HepG2 (cell line): Measurements from ENCODE around the gene RFX2. TPM values are rescaled to one million over a fixed set of nuclear protein-coding genes. Genes with fewer than 3 reads are reported as not detected.

Experiments
- ELF1 ChIP-seq: sonication (generic); formaldehyde crosslinking; IDR thresholded peaks from 2 replicates; pipeline ENCODE4 v1.4.0; 2020; ENCODE audit warnings: missing genetic modification reagents
- FOXC1 ChIP-seq: sonication (generic); formaldehyde crosslinking; IDR thresholded peaks from 2 replicates; pipeline ENCODE4 v1.8.0; 2022; ENCODE audit warnings: mild to moderate bottlenecking, missing genetic modification reagents, borderline replicate concordance
- GTF3A ChIP-seq: sonication (generic); formaldehyde crosslinking; conservative IDR thresholded peaks from 2 replicates; pipeline ENCODE4 v1.4.0; 2020; ENCODE audit warnings: mild to moderate bottlenecking, missing genetic modification reagents
- HINFP ChIP-seq: sonication (generic); formaldehyde crosslinking; IDR thresholded peaks from 2 replicates; pipeline ENCODE4 v1.4.0; 2020; ENCODE audit warnings: low read depth, mild to moderate bottlenecking, missing genetic modification reagents
- MTERF4 ChIP-seq: sonication (generic); formaldehyde crosslinking; IDR thresholded peaks from 2 replicates; pipeline ENCODE4 v1.8.0; 2023; ENCODE audit warnings: mild to moderate bottlenecking, missing genetic modification reagents
- PAWR ChIP-seq: sonication (generic); formaldehyde crosslinking; IDR thresholded peaks from 2 replicates; pipeline ENCODE4 v1.4.0; 2020; ENCODE audit warnings: missing genetic modification reagents, mild to moderate bottlenecking, borderline replicate concordance
- SIN3B ChIP-seq: fragments of 150-350 bp; IDR thresholded peaks from 2 replicates; pipeline ENCODE4 v1.6.1; 2014; ENCODE audit warnings: low read length
- STAT5B ChIP-seq: sonication (generic); formaldehyde crosslinking; IDR thresholded peaks from 2 replicates; pipeline ENCODE4 v1.4.0; 2020; ENCODE audit warnings: missing genetic modification reagents
- polyA plus RNA-seq, 8 experiments: library from polyadenylated mRNA; depleted of rRNA in 3 of 8; stranded (reverse) in 7 of 8; unstranded in 1 of 8; fragments of >200 nt; fragmentation: Illumina TruSeq in 4 of 8; extraction: Trizol in 4 of 8; gene quantifications; 2 replicates each; pipeline versions ENCODE4 v1.2.1 to v1.2.3, GENCODE V29; 2011 to 2016; ENCODE audit warnings: low read depth in 4 of 8, missing spikeins in 1 of 8, mixed read lengths in 1 of 8; ENCODE audit not compliant: insufficient read depth in 1 of 8
- total RNA-seq, 5 experiments: library from RNA; depleted of rRNA; stranded (reverse); fragments of >200 nt; fragmentation: Illumina TruSeq; extraction: Trizol; gene quantifications; 2 replicates each; pipeline ENCODE4 v1.2.3, GENCODE V29; 2016; ENCODE audit warnings: low read depth in 1 of 5
- TF ChIP-seq, protein P1 (sequence below): IDR thresholded peaks from 2 replicates; pipeline ENCODE4 v1.6.1; 2018; ENCODE audit warnings: missing genetic modification reagents, mild to moderate bottlenecking, missing compliant biosample characterization
- TF ChIP-seq, protein P2 (sequence below): sonication (generic); formaldehyde crosslinking; conservative IDR thresholded peaks from 2 replicates; pipeline ENCODE4 v1.8.0; 2022; ENCODE audit warnings: low read depth, missing genetic modification reagents
- TF ChIP-seq, protein P3 (sequence below): sonication (generic); formaldehyde crosslinking; IDR thresholded peaks from 2 replicates; pipeline ENCODE4 v1.4.0; 2020; ENCODE audit warnings: missing genetic modification reagents, borderline replicate concordance

The RFX2 gene
- total and polyA plus RNA-seq, 2 of the 13 experiments (the other 11 are each of a cell fraction or from before 2014, with no cell fraction given) = 2.8 to 3.3 TPM

GRCh38 chr19:5974721-5975387 is 135.4 kb downstream of the RFX2 start (continued):
- no peak for TF ChIP-seq HINFP (CRISPR knock-in tag)
- TF ChIP-seq, protein P1, sequence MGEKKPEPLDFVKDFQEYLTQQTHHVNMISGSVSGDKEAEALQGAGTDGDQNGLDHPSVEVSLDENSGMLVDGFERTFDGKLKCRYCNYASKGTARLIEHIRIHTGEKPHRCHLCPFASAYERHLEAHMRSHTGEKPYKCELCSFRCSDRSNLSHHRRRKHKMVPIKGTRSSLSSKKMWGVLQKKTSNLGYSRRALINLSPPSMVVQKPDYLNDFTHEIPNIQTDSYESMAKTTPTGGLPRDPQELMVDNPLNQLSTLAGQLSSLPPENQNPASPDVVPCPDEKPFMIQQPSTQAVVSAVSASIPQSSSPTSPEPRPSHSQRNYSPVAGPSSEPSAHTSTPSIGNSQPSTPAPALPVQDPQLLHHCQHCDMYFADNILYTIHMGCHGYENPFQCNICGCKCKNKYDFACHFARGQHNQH = peak; percentile 82
- no peak for TF ChIP-seq GTF3A (CRISPR knock-in tag)
- 0 out of 2 replicates have a peak, but pooled peaks have one; percentile 48 for TF ChIP-seq MTERF4 (CRISPR knock-in tag)
- TF ChIP-seq ELF1 (CRISPR knock-in tag) = peak; percentile 57; the same call in 1 of the 2 replicates
- no peak for TF ChIP-seq FOXC1 (CRISPR knock-in tag)
- TF ChIP-seq, protein P2, sequence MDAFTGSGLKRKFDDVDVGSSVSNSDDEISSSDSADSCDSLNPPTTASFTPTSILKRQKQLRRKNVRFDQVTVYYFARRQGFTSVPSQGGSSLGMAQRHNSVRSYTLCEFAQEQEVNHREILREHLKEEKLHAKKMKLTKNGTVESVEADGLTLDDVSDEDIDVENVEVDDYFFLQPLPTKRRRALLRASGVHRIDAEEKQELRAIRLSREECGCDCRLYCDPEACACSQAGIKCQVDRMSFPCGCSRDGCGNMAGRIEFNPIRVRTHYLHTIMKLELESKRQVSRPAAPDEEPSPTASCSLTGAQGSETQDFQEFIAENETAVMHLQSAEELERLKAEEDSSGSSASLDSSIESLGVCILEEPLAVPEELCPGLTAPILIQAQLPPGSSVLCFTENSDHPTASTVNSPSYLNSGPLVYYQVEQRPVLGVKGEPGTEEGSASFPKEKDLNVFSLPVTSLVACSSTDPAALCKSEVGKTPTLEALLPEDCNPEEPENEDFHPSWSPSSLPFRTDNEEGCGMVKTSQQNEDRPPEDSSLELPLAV (CRISPR knock-in tag) = no peak
- no peak for TF ChIP-seq PAWR (CRISPR knock-in tag)
- TF ChIP-seq STAT5B (CRISPR knock-in tag) = no peak
- TF ChIP-seq, protein P3, sequence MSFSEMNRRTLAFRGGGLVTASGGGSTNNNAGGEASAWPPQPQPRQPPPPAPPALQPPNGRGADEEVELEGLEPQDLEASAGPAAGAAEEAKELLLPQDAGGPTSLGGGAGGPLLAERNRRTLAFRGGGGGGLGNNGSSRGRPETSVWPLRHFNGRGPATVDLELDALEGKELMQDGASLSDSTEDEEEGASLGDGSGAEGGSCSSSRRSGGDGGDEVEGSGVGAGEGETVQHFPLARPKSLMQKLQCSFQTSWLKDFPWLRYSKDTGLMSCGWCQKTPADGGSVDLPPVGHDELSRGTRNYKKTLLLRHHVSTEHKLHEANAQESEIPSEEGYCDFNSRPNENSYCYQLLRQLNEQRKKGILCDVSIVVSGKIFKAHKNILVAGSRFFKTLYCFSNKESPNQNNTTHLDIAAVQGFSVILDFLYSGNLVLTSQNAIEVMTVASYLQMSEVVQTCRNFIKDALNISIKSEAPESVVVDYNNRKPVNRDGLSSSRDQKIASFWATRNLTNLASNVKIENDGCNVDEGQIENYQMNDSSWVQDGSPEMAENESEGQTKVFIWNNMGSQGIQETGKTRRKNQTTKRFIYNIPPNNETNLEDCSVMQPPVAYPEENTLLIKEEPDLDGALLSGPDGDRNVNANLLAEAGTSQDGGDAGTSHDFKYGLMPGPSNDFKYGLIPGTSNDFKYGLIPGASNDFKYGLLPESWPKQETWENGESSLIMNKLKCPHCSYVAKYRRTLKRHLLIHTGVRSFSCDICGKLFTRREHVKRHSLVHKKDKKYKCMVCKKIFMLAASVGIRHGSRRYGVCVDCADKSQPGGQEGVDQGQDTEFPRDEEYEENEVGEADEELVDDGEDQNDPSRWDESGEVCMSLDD = no peak
- no peak for TF ChIP-seq SIN3B
